Mesendoderm (in vitro differentiated cells): ENCODE measurements around the gene NSMCE1.
"Not testable (repeated sequence)": the region's sequence is repeated elsewhere in the genome, so short reads cannot be mapped to it uniquely, and the experiment has no call there.

Experiments
- DNase-seq: peaks from one replicate; pipeline ENCODE4 v3.0.0; 2013
- H2AK5ac ChIP-seq: 2 replicates; pipeline ENCODE4 v1.6.1; 2013; ENCODE audit warnings: low read length, inconsistent platforms
- H2BK120ac ChIP-seq: 2 replicates; pipeline ENCODE4 v1.6.1; 2013; ENCODE audit warnings: low read depth, mild to moderate bottlenecking, low read length, moderate library complexity, mixed read lengths
- H2BK15ac ChIP-seq: replicated peaks from 2 replicates; pipeline ENCODE4 v1.6.1; 2013; ENCODE audit warnings: low read depth, mild to moderate bottlenecking, moderate library complexity
- H2BK5ac ChIP-seq: 2 replicates; pipeline ENCODE4 v1.6.1; 2013; ENCODE audit warnings: low read length, inconsistent platforms
- H3K18ac ChIP-seq: 2 replicates; pipeline ENCODE4 v1.6.1; 2013; ENCODE audit warnings: mild to moderate bottlenecking, low read length, mixed read lengths
- H3K23ac ChIP-seq: one replicate; pipeline ENCODE4 v1.6.1; 2013; ENCODE audit warnings: low read length
- H3K27ac ChIP-seq: 2 replicates; pipeline ENCODE4 v1.5.1; 2013; ENCODE audit warnings: low read depth, mild to moderate bottlenecking, inconsistent platforms, low read length, moderate library complexity
- H3K27me3 ChIP-seq: 2 replicates; pipeline ENCODE4 v1.6.1; 2013; ENCODE audit warnings: low read length, control low read depth, mild to moderate bottlenecking, inconsistent platforms; ENCODE audit not compliant: insufficient read depth, poor library complexity
- H3K36me3 ChIP-seq: 2 replicates; pipeline ENCODE4 v1.6.1; 2013; ENCODE audit warnings: low read length, inconsistent platforms; ENCODE audit not compliant: control insufficient read depth, insufficient read depth
- H3K4ac ChIP-seq: one replicate; pipeline ENCODE4 v1.6.1; 2013; ENCODE audit warnings: low read depth, mild to moderate bottlenecking, low read length, moderate library complexity
- H3K4me1 ChIP-seq: 2 replicates; pipeline ENCODE4 v1.6.1; 2013; ENCODE audit warnings: low read depth, low read length, inconsistent platforms; ENCODE audit not compliant: control insufficient read depth
- H3K4me2 ChIP-seq: 2 replicates; pipeline ENCODE4 v1.6.1; 2013; ENCODE audit warnings: low read length
- H3K4me3 ChIP-seq: 2 replicates; pipeline ENCODE4 v1.5.1; 2013; ENCODE audit warnings: mild to moderate bottlenecking, low read length
- H3K56ac ChIP-seq: one replicate; pipeline ENCODE4 v1.6.1; 2013; ENCODE audit warnings: low read length
- H3K79me1 ChIP-seq: 2 replicates; pipeline ENCODE4 v1.6.1; 2013; ENCODE audit warnings: low read length, inconsistent platforms
- H3K79me2 ChIP-seq: 2 replicates; pipeline ENCODE4 v1.6.1; 2013; ENCODE audit warnings: mild to moderate bottlenecking, low read length; ENCODE audit not compliant: control insufficient read depth, insufficient read depth
- H3K9ac ChIP-seq: 2 replicates; pipeline ENCODE4 v1.6.1; 2013; ENCODE audit warnings: low read length, inconsistent platforms
- H4K5ac ChIP-seq: one replicate; pipeline ENCODE4 v1.6.1; 2013; ENCODE audit warnings: low read length
- H4K8ac ChIP-seq: one replicate; pipeline ENCODE4 v1.6.1; 2013; ENCODE audit warnings: low read depth, mild to moderate bottlenecking, control low read depth, low read length, moderate library complexity
- WGBS: extraction: QIAGEN DNeasy Blood & Tissue Kit; methylation state at CpG from one replicate; pipeline ENCODE4 v1.1.7; 2013; ENCODE audit warnings: low lambda C conversion rate, missing lambda C conversion rate; ENCODE audit not compliant: insufficient coverage; ENCODE audit errors: extremely low coverage; 5-methylcytosine and 5-hydroxymethylcytosine counted together

NSMCE1 gene

DNA sequence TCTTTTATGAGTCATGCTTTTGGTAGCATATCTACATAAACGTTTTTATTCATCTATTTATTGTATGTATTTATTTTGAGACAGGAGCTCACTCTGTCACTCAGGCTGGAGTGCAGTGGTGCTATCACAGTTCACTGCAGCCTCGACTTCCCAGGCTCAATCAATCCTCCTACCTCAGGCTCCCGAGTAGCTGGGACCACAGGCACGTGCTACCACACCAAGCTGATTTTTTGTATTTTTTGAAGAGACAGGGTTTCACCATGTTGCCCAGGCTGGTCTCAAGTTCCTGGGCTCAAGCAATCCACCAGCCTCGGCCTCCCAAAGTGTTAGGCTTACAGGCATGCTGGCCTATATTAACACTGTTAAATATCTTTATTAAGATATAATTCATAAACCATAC, 24.8 kb upstream of the NSMCE1 start:
- WGBS: no CpG with 5 or more reads among the region's 5 CpGs
- Histone ChIP-seq H3K27me3 (no peaks in the 10 kb centered on the region), H3K79me2 (no peaks in the 10 kb centered on the region)

DNA sequence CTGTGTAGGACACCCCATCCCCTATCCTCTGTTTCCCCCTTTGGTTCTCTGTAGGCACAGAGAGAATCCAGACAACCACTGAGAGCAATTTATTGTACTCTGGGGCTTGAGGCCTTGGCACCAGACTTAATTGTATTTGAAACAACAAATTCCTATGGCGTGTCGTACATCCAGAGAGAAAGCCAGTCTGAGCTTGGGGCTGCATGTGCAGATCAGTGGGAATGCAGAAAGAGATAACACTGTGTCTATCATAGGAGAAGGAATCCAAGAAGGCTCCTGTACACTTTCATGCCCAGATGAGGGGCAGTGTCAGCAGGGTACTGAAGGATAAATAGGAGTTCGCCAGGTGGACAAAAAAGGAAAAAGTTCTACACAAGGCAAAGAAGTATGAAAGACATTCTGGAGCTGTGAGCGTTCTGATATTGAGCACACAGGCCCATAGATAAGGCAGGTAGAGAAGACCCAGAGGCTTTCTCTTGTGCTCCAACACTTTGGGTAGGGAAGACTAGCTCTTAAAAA, 23.2 kb upstream of the NSMCE1 start:
- H2AK5ac ChIP-seq: no peak overlapping the region
- H2BK5ac ChIP-seq: no peak overlapping the region
- no peak overlapping the region for H3K4me2 ChIP-seq
- H3K18ac ChIP-seq: no peak overlapping the region
- H3K27ac ChIP-seq: no peak overlapping the region
- no peaks in the 10 kb centered on the region for H3K36me3 ChIP-seq
- H3K79me2 ChIP-seq: no peaks in the 10 kb centered on the region
- no peak overlapping the region for H3K4ac ChIP-seq
- no peaks in the 10 kb centered on the region for H3K79me1 ChIP-seq
- no peaks in the 10 kb centered on the region for H3K4me1 ChIP-seq
- no peak overlapping the region for H3K23ac ChIP-seq
- WGBS: no CpG with 5 or more reads among the region's 4 CpGs
- H3K56ac ChIP-seq: no peak overlapping the region
- no peak overlapping the region for H3K4me3 ChIP-seq
- H2BK120ac ChIP-seq: no peak overlapping the region
- no peak overlapping the region for H3K9ac ChIP-seq
- no peak overlapping the region for H4K5ac ChIP-seq
- H2BK15ac ChIP-seq: no peak overlapping the region
- no peak overlapping the region for H4K8ac ChIP-seq
- no peaks in the 10 kb centered on the region for H3K27me3 ChIP-seq
- DNase-seq: no peak

More for the DNA sequence above, 24.8 kb upstream of the NSMCE1 start:
- H3K79me1 ChIP-seq: no peaks in the 10 kb centered on the region
- no peak overlapping the region for H3K23ac ChIP-seq
- no peak overlapping the region for H4K5ac ChIP-seq
- no peak for DNase-seq
- H3K4me2 ChIP-seq: no peak overlapping the region
- H3K9ac ChIP-seq: no peak overlapping the region
- no peaks in the 10 kb centered on the region for H3K36me3 ChIP-seq
- no peak overlapping the region for H4K8ac ChIP-seq
- H3K27ac ChIP-seq: no peak overlapping the region
- no peak overlapping the region for H3K4me3 ChIP-seq
- H2BK120ac ChIP-seq: no peak overlapping the region
- H3K56ac ChIP-seq: no peak overlapping the region
- no peak overlapping the region for H3K18ac ChIP-seq
- no peak overlapping the region for H2AK5ac ChIP-seq
- H3K4me1 ChIP-seq: no peaks in the 10 kb centered on the region
- H2BK15ac ChIP-seq: no peak overlapping the region
- no peak overlapping the region for H3K4ac ChIP-seq
- no peak overlapping the region for H2BK5ac ChIP-seq

DNA sequence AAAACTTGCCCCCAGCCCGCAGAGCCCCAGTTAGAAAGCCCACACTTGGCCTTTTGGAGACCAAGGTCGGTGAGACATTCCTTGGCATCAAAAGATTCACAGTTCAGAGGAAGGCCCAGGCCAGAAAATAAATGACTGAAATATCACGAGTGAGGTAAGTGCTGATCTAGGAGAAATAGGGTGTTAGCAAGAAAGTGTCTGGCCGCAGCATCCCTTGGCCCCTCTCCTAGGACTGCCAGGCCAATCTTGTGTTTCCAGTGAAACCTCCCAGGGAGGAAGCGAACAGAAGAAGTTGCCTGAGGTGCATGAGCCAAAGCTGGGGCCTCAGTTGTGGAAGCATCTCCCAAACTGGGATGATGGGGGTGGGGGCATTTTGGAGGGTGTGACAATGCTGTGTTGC, 22.5 kb upstream of the NSMCE1 start:
- no peak overlapping the region for H2BK5ac ChIP-seq
- H3K4me3 ChIP-seq: no peak overlapping the region
- H2BK120ac ChIP-seq: no peak overlapping the region
- no peak overlapping the region for H2BK15ac ChIP-seq
- no peaks in the 10 kb centered on the region for H3K4me1 ChIP-seq
- no peak overlapping the region for H3K27ac ChIP-seq
- no peak for DNase-seq
- H3K27me3 ChIP-seq: no peaks in the 10 kb centered on the region
- no peak overlapping the region for H3K4ac ChIP-seq
- no peak overlapping the region for H3K23ac ChIP-seq
- no peak overlapping the region for H3K18ac ChIP-seq
- H3K9ac ChIP-seq: no peak overlapping the region
- no peaks in the 10 kb centered on the region for H3K79me2 ChIP-seq
- no peak overlapping the region for H3K56ac ChIP-seq
- no peak overlapping the region for H3K4me2 ChIP-seq
- H4K8ac ChIP-seq: no peak overlapping the region
- no peaks in the 10 kb centered on the region for H3K36me3 ChIP-seq
- H4K5ac ChIP-seq: no peak overlapping the region
- no peak overlapping the region for H2AK5ac ChIP-seq
- no CpG with 5 or more reads among the region's 5 CpGs for WGBS
- H3K79me1 ChIP-seq: no peaks in the 10 kb centered on the region

DNA sequence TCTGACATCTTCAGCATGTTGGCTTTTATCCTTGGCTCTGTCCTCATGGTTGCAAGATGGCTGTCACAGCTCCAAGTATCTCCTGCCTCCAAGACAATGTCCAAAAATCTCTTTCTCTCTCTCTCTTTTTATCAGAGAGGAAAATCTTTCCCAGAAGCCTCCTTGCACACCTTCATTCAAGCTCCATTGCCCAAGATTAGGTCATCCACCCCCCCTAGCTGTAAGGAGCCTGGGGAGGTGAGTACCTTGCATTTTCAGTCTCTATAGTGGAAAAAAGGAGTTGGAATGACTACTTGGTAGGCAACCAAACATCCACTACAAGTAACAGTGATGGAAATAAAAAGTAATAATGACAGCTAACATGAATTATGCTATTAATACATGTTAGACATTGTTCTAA, 22.0 kb upstream of the NSMCE1 start:
- Histone ChIP-seq H3K56ac (no peak overlapping the region), H2BK5ac (no peak overlapping the region), H3K4me3 (no peak overlapping the region), H4K5ac (no peak overlapping the region), H3K79me2 (no peaks in the 10 kb centered on the region), H3K4me1 (no peaks in the 10 kb centered on the region), H3K4me2 (no peak overlapping the region), H2BK15ac (no peak overlapping the region), H4K8ac (no peak overlapping the region), H3K27ac (no peak overlapping the region), H3K36me3 (no peaks in the 10 kb centered on the region), H3K23ac (no peak overlapping the region), H3K18ac (no peak overlapping the region), H2AK5ac (no peak overlapping the region), H3K9ac (no peak overlapping the region), H3K27me3 (no peaks in the 10 kb centered on the region), H2BK120ac (no peak overlapping the region), H3K79me1 (no peaks in the 10 kb centered on the region), H3K4ac (no peak overlapping the region)
- no peak for DNase-seq

DNA sequence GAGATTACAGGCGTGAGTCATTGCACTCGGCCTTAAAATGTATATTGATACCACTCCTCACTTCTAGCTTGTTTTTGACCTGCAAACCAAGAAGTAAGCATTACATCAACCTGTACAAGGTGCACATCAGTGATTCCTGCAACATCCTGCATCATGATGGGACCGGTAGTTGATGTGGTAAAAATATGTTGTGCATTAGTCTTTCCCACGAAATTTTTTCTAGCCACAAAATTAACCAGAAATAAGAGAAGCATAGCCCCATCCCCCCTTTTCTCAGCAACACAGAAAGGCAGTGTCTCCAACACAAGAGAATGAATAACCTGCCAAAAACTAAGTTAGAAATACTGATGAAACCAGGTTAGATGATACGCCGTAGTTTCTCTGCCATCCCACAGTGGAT, 21.1 kb upstream of the NSMCE1 start:
- Histone ChIP-seq H3K27ac (no peak overlapping the region), H3K56ac (no peak overlapping the region), H2BK15ac (no peak overlapping the region), H3K36me3 (no peaks in the 10 kb centered on the region), H3K79me1 (no peaks in the 10 kb centered on the region), H4K5ac (no peak overlapping the region), H4K8ac (no peak overlapping the region), H3K4me2 (no peak overlapping the region), H2BK5ac (no peak overlapping the region), H3K79me2 (no peaks in the 10 kb centered on the region), H3K4me3 (no peak overlapping the region), H3K18ac (no peak overlapping the region), H3K9ac (no peak overlapping the region), H3K23ac (no peak overlapping the region), H3K27me3 (no peaks in the 10 kb centered on the region), H2AK5ac (no peak overlapping the region), H2BK120ac (no peak overlapping the region), H3K4me1 (no peaks in the 10 kb centered on the region), H3K4ac (no peak overlapping the region)
- no CpG with 5 or more reads among the region's 6 CpGs for whole genome bisulfite sequencing
- DNase-seq: no peak

DNA sequence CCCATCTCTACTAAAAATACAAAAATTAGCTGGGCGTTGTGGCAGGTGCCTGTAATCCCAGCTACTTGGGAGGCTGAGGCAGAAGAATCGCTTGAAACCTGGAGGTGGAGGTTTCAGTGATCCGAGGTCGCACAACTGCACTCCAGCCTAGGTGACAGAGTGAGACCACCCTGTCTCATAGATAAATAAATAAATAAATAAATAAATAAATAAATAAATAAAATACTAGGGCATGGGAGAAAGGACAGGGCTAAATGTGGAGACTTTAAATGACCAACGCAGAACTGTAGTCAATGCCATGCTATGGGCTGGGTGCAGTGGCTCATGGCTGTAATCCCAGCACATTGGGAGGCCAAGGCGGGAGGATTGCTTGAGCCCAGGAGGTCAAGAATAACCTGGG, 19.7 kb upstream of the NSMCE1 start:
- not testable (repeated sequence) for H3K56ac ChIP-seq, H3K27ac ChIP-seq, H2BK15ac ChIP-seq, H3K23ac ChIP-seq, H2BK120ac ChIP-seq, H3K4ac ChIP-seq, H3K18ac ChIP-seq, DNase-seq, H3K9ac ChIP-seq, H4K8ac ChIP-seq, H3K79me1 ChIP-seq, H3K4me1 ChIP-seq, H3K27me3 ChIP-seq, H3K4me2 ChIP-seq, H2AK5ac ChIP-seq, H3K4me3 ChIP-seq, H3K79me2 ChIP-seq, H4K5ac ChIP-seq, H3K36me3 ChIP-seq, H2BK5ac ChIP-seq
- no CpG with 5 or more reads among the region's 6 CpGs for WGBS
